Neural cell (in vitro differentiated cells): ENCODE results near the gene TRPC4AP. TPM values are rescaled to one million over a fixed set of nuclear protein-coding genes. Genes with fewer than 3 reads are reported as not detected.

ENCODE experiments used
- H2AFZ ChIP-seq: fragments of 200-600, 300-800 bp; sonication (generic), shearing (Covaris generic); 2 replicates; pipeline ENCODE4 v1.6.0; 2014; ENCODE audit warnings: low read depth, mild to moderate bottlenecking, antibody characterized with exemption, low read length, moderate library complexity
- H3F3A ChIP-seq: fragments of 200-600 bp; shearing (Covaris generic); 2 replicates; pipeline ENCODE4 v1.6.1; 2016; ENCODE audit warnings: mild to moderate bottlenecking, moderate library complexity, mixed read lengths, antibody characterized with exemption, low read length; ENCODE audit not compliant: insufficient read depth, poor library complexity, severe bottlenecking
- H3K27ac ChIP-seq: fragments of 200-600, 300-800 bp; sonication (generic), shearing (Covaris generic); 2 replicates; pipeline ENCODE4 v1.5.1; 2014; ENCODE audit warnings: mild to moderate bottlenecking, low read length, moderate library complexity
- H3K27me3 ChIP-seq: fragments of 300-800, 200-600 bp; sonication (generic), shearing (Covaris generic); 2 replicates; pipeline ENCODE4 v1.6.0; 2014; ENCODE audit warnings: mild to moderate bottlenecking, low read depth, low read length, moderate library complexity; ENCODE audit not compliant: insufficient read depth
- H3K36me3 ChIP-seq: fragments of 300-800, 200-600 bp; sonication (generic), shearing (Covaris generic); 2 replicates; pipeline ENCODE4 v1.5.1; 2014; ENCODE audit warnings: mild to moderate bottlenecking, antibody characterized with exemption, low read length, moderate library complexity; ENCODE audit not compliant: insufficient read depth
- H3K4me2 ChIP-seq: fragments of 300-800, 200-600 bp; sonication (generic), shearing (Covaris generic); 2 replicates; pipeline ENCODE4 v1.6.0; 2014; ENCODE audit warnings: mild to moderate bottlenecking, low read length
- H3K4me3 ChIP-seq: fragments of 300-800, 200-600 bp; sonication (generic), shearing (Covaris generic); 2 replicates; pipeline ENCODE4 v1.5.1; 2014; ENCODE audit warnings: mild to moderate bottlenecking, low read length, moderate library complexity
- H3K79me2 ChIP-seq: fragments of 200-600 bp; shearing (Covaris generic); replicated peaks from 2 replicates; pipeline ENCODE4 v1.6.0; 2014; ENCODE audit warnings: mild to moderate bottlenecking, low read length, moderate library complexity; ENCODE audit not compliant: insufficient read depth
- H3K9ac ChIP-seq: fragments of 300-800, 200-600 bp; sonication (generic), shearing (Covaris generic); 2 replicates; pipeline ENCODE4 v1.6.1; 2016; ENCODE audit warnings: mild to moderate bottlenecking, low read length, mixed read lengths
- H3K9me2 ChIP-seq: fragments of 200-600 bp; shearing (Covaris generic); 2 replicates; pipeline ENCODE4 v1.6.1; 2016; ENCODE audit warnings: mild to moderate bottlenecking, low read length, mixed read lengths; ENCODE audit not compliant: insufficient read depth
- H3K9me3 ChIP-seq: fragments of 200-600, 300-800 bp; sonication (generic), shearing (Covaris generic); 2 replicates; pipeline ENCODE4 v1.6.1; 2016; ENCODE audit warnings: mild to moderate bottlenecking, mixed run types, low read length, moderate library complexity, mixed read lengths
- H4K20me1 ChIP-seq: fragments of 200-600 bp; shearing (Covaris generic); 2 replicates; pipeline ENCODE4 v1.6.1; 2016; ENCODE audit warnings: mild to moderate bottlenecking, mixed run types; ENCODE audit not compliant: insufficient read depth
- CTCF ChIP-seq: fragments of 450-650 bp; IDR thresholded peaks from 2 replicates; pipeline ENCODE4 v1.5.1; 2014; ENCODE audit warnings: antibody characterized with exemption, mild to moderate bottlenecking, moderate library complexity; ENCODE audit not compliant: poor library complexity, severe bottlenecking
- EZH2 ChIP-seq: fragments of 200-600, 300-800 bp; shearing (Covaris generic), sonication (generic); IDR thresholded peaks from 2 replicates; pipeline ENCODE4 v1.6.1; 2014; ENCODE audit warnings: antibody characterized with exemption, low read length, borderline replicate concordance, mild to moderate bottlenecking; ENCODE audit not compliant: insufficient read depth, poor library complexity, severe bottlenecking
- MXI1 ChIP-seq: fragments of 450-650 bp; conservative IDR thresholded peaks from 2 replicates; pipeline ENCODE4 v1.6.1; 2014; ENCODE audit warnings: antibody characterized with exemption, mild to moderate bottlenecking; ENCODE audit not compliant: poor library complexity, severe bottlenecking
- POLR2AphosphoS5 ChIP-seq: IDR thresholded peaks from 2 replicates; pipeline ENCODE4 v1.6.1; 2012
- RAD21 ChIP-seq: fragments of 450-650 bp; conservative IDR thresholded peaks from 2 replicates; pipeline ENCODE4 v1.6.1; 2014; ENCODE audit warnings: antibody characterized with exemption, mild to moderate bottlenecking, moderate library complexity
- REST ChIP-seq: IDR thresholded peaks from 2 replicates; pipeline ENCODE4 v1.6.1; 2012; ENCODE audit warnings: borderline replicate concordance
- SMC3 ChIP-seq: fragments of 450-650 bp; conservative IDR thresholded peaks from 2 replicates; pipeline ENCODE4 v1.6.1; 2014; ENCODE audit warnings: antibody characterized with exemption, mild to moderate bottlenecking, moderate library complexity; ENCODE audit not compliant: poor library complexity
- TAF1 ChIP-seq: IDR thresholded peaks from 2 replicates; pipeline ENCODE4 v1.6.1; 2012; ENCODE audit warnings: low read depth
- polyA plus RNA-seq: library from polyadenylated mRNA; depleted of rRNA; stranded (reverse); fragments of >200 nt; gene quantifications from 2 replicates; pipeline ENCODE4 v1.2.3, GENCODE V29; 2014

The TRPC4AP gene
- polyA plus RNA-seq, 1 donor from 2014 or later: 85.9 TPM

GRCh38 chr20:34988191-34988540, 104.4 kb downstream of the TRPC4AP start:
- no peak overlapping the region for H3K9ac ChIP-seq
- no peak overlapping the region for H3K27ac ChIP-seq

GRCh38 chr20:34987288-34988190, 105.1 kb downstream of the TRPC4AP start:
- no peaks in the 10 kb centered on the region for H3K9me3 ChIP-seq
- H3K79me2 ChIP-seq: no peaks in the 10 kb centered on the region
- no peak overlapping the region for H3K9ac ChIP-seq
- no peak overlapping the region for H3K27ac ChIP-seq
- no peak for TF ChIP-seq REST
- TF ChIP-seq SMC3: no peak
- no peak for TF ChIP-seq RAD21
- TF ChIP-seq EZH2: no peak
- no peak for TF ChIP-seq CTCF
- TF ChIP-seq POLR2AphosphoS5: no peak
- TF ChIP-seq MXI1: no peak
- no peak for TF ChIP-seq TAF1
- no peak overlapping the region for H3K4me3 ChIP-seq
- no peaks in the 10 kb centered on the region for H4K20me1 ChIP-seq
- H3K36me3 ChIP-seq: no peaks in the 10 kb centered on the region
- H3K9me2 ChIP-seq: no peaks in the 10 kb centered on the region
- H3F3A ChIP-seq: no peaks in the 10 kb centered on the region
- H2AFZ ChIP-seq: no peak overlapping the region
- no peaks in the 10 kb centered on the region for H3K27me3 ChIP-seq
- H3K4me2 ChIP-seq: no peak overlapping the region

More at GRCh38 chr20:34988191-34988540, 104.4 kb downstream of the TRPC4AP start:
- TF ChIP-seq SMC3 (no peak), RAD21 (no peak), POLR2AphosphoS5 (no peak), TAF1 (no peak), EZH2 (no peak)
- H3K9me2 ChIP-seq: no peaks in the 10 kb centered on the region
- H3K4me2 ChIP-seq: no peak overlapping the region
- H2AFZ ChIP-seq: no peak overlapping the region
- no peaks in the 10 kb centered on the region for H4K20me1 ChIP-seq
- H3K4me3 ChIP-seq: no peak overlapping the region
- H3K79me2 ChIP-seq: no peaks in the 10 kb centered on the region
- H3F3A ChIP-seq: no peaks in the 10 kb centered on the region
- no peaks in the 10 kb centered on the region for H3K36me3 ChIP-seq
- no peaks in the 10 kb centered on the region for H3K9me3 ChIP-seq
- no peaks in the 10 kb centered on the region for H3K27me3 ChIP-seq
